SK-N-SH treated with all-trans-retinoic acid at 6 μM for 48 hours (cell line): ENCODE measurements around the gene DPP6.

Experiments used
- ATAC-seq: fragments of 200-7000 bp; cut with Tn5 transposase; 3 replicates; pipeline ENCODE4 v1.9.1; 2020; ENCODE audit warnings: mild to moderate bottlenecking, moderate library complexity
- BACH2 ChIP-seq: fragments of 250-450 bp; sonication (Bioruptor Pico); IDR thresholded peaks from 2 replicates; pipeline ENCODE4 v1.9.0; 2021; ENCODE audit warnings: mild to moderate bottlenecking, borderline replicate concordance
- CSDC2 ChIP-seq: fragments of 250-450 bp; sonication (Bioruptor Pico); IDR thresholded peaks from 2 replicates; pipeline ENCODE4 v1.5.0; 2020; ENCODE audit warnings: mild to moderate bottlenecking, moderate library complexity
- ESRRG ChIP-seq: fragments of 250-450 bp; sonication (Bioruptor Pico); IDR thresholded peaks from 2 replicates; pipeline ENCODE4 v1.6.1; 2021; ENCODE audit warnings: mild to moderate bottlenecking
- GLIS3 ChIP-seq: fragments of 250-450 bp; sonication (Bioruptor Pico); IDR thresholded peaks from 2 replicates; pipeline ENCODE4 v1.5.0; 2020; ENCODE audit warnings: mild to moderate bottlenecking, moderate library complexity
- ISL1 ChIP-seq: fragments of 250-450 bp; sonication (Bioruptor Pico); IDR thresholded peaks from 2 replicates; pipeline ENCODE4 v2.1.2; 2022; ENCODE audit warnings: mild to moderate bottlenecking, moderate library complexity
- OSR1 ChIP-seq: fragments of 250-450 bp; sonication (Bioruptor Pico); IDR thresholded peaks from 2 replicates; pipeline ENCODE4 v1.8.0; 2022; ENCODE audit warnings: moderate library complexity, mild to moderate bottlenecking, inconsistent platforms
- RARB ChIP-seq: fragments of 250-450 bp; sonication (Bioruptor Pico); IDR thresholded peaks from 2 replicates; pipeline ENCODE4 v1.8.0; 2021; ENCODE audit warnings: mild to moderate bottlenecking, moderate library complexity
- TCF4 ChIP-seq: fragments of 250-450 bp; sonication (Bioruptor Pico); IDR thresholded peaks from 2 replicates; pipeline ENCODE4 v1.8.0; 2021; ENCODE audit warnings: mild to moderate bottlenecking, moderate library complexity, borderline replicate concordance
- TOX ChIP-seq: fragments of 250-450 bp; sonication (Bioruptor Pico); IDR thresholded peaks from 2 replicates; pipeline ENCODE4 v1.8.0; 2021; ENCODE audit warnings: mild to moderate bottlenecking, moderate library complexity, borderline replicate concordance
- ZC3H10 ChIP-seq: fragments of 250-450 bp; sonication (Bioruptor Pico); IDR thresholded peaks from 2 replicates; pipeline ENCODE4 v1.5.1; 2021; ENCODE audit warnings: mild to moderate bottlenecking, moderate library complexity
- ZFP3 ChIP-seq: fragments of 250-450 bp; sonication (Bioruptor Pico); IDR thresholded peaks from 2 replicates; pipeline ENCODE4 v1.5.0; 2020; ENCODE audit warnings: mild to moderate bottlenecking, moderate library complexity
- ZFP30 ChIP-seq: fragments of 450-650 bp; formaldehyde crosslinking; IDR thresholded peaks from 2 replicates; pipeline ENCODE4 v1.5.0; 2022; ENCODE audit warnings: mild to moderate bottlenecking, moderate library complexity
- ZNF565 ChIP-seq: fragments of 450-650 bp; formaldehyde crosslinking; conservative IDR thresholded peaks from 2 replicates; pipeline ENCODE4 v1.5.0; 2020; ENCODE audit warnings: low read depth, mild to moderate bottlenecking, moderate library complexity
- ZNF70 ChIP-seq: fragments of 450-650 bp; formaldehyde crosslinking; IDR thresholded peaks from 2 replicates; pipeline ENCODE4 v1.5.0; 2020; ENCODE audit warnings: mild to moderate bottlenecking, moderate library complexity
- ZNF8 ChIP-seq: fragments of 450-650 bp; formaldehyde crosslinking; IDR thresholded peaks from 2 replicates; pipeline ENCODE4 v1.5.0; 2020; ENCODE audit warnings: mild to moderate bottlenecking, moderate library complexity
- TF ChIP-seq, protein P1 (sequence below): fragments of 250-450 bp; sonication (Bioruptor Pico); IDR thresholded peaks from 2 replicates; pipeline ENCODE4 v1.8.0; 2020; ENCODE audit warnings: mild to moderate bottlenecking, moderate library complexity, borderline replicate concordance
- TF ChIP-seq, protein P2 (sequence below): fragments of 250-450 bp; sonication (Bioruptor Pico); IDR thresholded peaks from 2 replicates; pipeline ENCODE4 v1.5.0; 2020; ENCODE audit warnings: mild to moderate bottlenecking, moderate library complexity
- TF ChIP-seq, protein P3 (sequence below): fragments of 250-450 bp; sonication (Bioruptor Pico); IDR thresholded peaks from 2 replicates; pipeline ENCODE4 v1.5.1; 2020; ENCODE audit warnings: low read depth, mild to moderate bottlenecking, moderate library complexity
- TF ChIP-seq, protein P4 (sequence below): fragments of 250-450 bp; sonication (Bioruptor Pico); IDR thresholded peaks from 2 replicates; pipeline ENCODE4 v1.8.0; 2021; ENCODE audit warnings: low read depth, mild to moderate bottlenecking, moderate library complexity, borderline replicate concordance
- TF ChIP-seq, protein P5 (sequence below): fragments of 250-450 bp; sonication (Bioruptor Pico); IDR thresholded peaks from 2 replicates; pipeline ENCODE4 v1.5.1; 2021; ENCODE audit warnings: mild to moderate bottlenecking, moderate library complexity

DPP6 gene

DNA sequence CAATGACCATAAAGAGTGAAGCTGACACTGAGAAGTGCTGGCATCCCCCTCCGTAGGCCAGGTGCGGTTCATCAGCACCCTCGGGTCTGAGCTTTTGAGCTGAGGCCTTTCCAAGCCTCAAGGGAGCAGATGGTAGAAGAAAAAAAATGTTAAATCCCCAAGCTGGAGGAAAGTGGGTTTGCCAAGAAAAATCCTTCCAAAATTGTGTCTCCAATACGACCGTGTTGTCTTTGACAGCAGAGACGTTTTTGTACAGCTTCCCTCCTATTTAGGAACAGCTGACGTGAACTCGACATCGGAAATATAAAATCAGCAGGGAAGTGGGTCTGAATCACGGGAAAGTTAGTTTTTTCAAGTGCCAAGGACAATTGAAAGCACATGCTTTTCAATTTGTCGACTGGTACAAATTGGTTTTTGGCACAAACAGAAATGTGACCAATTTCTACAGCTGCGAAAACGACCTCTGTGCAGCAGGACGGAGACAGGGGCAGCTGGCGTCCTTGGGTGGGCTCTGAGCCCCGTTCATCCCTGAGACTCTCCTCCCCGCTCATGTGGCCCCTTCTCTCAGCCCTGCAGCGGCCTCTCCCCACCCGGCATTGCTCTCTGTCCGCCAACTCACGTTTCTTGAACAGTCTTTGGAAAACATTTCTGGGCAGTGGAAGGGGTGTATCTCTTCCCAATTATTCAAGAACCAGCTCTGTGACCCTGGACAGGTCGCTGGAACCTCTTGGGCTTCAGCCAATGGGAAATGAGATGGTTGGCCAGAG lies 860.9 kb downstream of the DPP6 start:
- no peak for ATAC-seq
- TF ChIP-seq ZFP3 = no peak
- TF ChIP-seq ZFP30 (CRISPR knock-in tag) = no peak
- TF ChIP-seq CSDC2 = no peak
- TF ChIP-seq ZNF70 (CRISPR knock-in tag) = no peak
- no peak for TF ChIP-seq ZNF8 (CRISPR knock-in tag)
- TF ChIP-seq OSR1 (CRISPR knock-in tag) = no peak
- TF ChIP-seq, protein P1, sequence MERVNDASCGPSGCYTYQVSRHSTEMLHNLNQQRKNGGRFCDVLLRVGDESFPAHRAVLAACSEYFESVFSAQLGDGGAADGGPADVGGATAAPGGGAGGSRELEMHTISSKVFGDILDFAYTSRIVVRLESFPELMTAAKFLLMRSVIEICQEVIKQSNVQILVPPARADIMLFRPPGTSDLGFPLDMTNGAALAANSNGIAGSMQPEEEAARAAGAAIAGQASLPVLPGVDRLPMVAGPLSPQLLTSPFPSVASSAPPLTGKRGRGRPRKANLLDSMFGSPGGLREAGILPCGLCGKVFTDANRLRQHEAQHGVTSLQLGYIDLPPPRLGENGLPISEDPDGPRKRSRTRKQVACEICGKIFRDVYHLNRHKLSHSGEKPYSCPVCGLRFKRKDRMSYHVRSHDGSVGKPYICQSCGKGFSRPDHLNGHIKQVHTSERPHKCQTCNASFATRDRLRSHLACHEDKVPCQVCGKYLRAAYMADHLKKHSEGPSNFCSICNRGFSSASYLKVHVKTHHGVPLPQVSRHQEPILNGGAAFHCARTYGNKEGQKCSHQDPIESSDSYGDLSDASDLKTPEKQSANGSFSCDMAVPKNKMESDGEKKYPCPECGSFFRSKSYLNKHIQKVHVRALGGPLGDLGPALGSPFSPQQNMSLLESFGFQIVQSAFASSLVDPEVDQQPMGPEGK (CRISPR knock-in tag) = no peak
- TF ChIP-seq, protein P2, sequence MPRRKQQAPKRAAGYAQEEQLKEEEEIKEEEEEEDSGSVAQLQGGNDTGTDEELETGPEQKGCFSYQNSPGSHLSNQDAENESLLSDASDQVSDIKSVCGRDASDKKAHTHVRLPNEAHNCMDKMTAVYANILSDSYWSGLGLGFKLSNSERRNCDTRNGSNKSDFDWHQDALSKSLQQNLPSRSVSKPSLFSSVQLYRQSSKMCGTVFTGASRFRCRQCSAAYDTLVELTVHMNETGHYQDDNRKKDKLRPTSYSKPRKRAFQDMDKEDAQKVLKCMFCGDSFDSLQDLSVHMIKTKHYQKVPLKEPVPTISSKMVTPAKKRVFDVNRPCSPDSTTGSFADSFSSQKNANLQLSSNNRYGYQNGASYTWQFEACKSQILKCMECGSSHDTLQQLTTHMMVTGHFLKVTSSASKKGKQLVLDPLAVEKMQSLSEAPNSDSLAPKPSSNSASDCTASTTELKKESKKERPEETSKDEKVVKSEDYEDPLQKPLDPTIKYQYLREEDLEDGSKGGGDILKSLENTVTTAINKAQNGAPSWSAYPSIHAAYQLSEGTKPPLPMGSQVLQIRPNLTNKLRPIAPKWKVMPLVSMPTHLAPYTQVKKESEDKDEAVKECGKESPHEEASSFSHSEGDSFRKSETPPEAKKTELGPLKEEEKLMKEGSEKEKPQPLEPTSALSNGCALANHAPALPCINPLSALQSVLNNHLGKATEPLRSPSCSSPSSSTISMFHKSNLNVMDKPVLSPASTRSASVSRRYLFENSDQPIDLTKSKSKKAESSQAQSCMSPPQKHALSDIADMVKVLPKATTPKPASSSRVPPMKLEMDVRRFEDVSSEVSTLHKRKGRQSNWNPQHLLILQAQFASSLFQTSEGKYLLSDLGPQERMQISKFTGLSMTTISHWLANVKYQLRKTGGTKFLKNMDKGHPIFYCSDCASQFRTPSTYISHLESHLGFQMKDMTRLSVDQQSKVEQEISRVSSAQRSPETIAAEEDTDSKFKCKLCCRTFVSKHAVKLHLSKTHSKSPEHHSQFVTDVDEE = no peak
- no peak for TF ChIP-seq GLIS3 (CRISPR knock-in tag)
- TF ChIP-seq TOX = no peak
- no peak for TF ChIP-seq ZC3H10
- TF ChIP-seq, protein P3, sequence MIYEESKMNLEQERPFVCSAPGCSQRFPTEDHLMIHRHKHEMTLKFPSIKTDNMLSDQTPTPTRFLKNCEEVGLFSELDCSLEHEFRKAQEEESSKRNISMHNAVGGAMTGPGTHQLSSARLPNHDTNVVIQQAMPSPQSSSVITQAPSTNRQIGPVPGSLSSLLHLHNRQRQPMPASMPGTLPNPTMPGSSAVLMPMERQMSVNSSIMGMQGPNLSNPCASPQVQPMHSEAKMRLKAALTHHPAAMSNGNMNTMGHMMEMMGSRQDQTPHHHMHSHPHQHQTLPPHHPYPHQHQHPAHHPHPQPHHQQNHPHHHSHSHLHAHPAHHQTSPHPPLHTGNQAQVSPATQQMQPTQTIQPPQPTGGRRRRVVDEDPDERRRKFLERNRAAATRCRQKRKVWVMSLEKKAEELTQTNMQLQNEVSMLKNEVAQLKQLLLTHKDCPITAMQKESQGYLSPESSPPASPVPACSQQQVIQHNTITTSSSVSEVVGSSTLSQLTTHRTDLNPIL (CRISPR knock-in tag) = no peak
- TF ChIP-seq ISL1 (CRISPR knock-in tag) = no peak

DNA sequence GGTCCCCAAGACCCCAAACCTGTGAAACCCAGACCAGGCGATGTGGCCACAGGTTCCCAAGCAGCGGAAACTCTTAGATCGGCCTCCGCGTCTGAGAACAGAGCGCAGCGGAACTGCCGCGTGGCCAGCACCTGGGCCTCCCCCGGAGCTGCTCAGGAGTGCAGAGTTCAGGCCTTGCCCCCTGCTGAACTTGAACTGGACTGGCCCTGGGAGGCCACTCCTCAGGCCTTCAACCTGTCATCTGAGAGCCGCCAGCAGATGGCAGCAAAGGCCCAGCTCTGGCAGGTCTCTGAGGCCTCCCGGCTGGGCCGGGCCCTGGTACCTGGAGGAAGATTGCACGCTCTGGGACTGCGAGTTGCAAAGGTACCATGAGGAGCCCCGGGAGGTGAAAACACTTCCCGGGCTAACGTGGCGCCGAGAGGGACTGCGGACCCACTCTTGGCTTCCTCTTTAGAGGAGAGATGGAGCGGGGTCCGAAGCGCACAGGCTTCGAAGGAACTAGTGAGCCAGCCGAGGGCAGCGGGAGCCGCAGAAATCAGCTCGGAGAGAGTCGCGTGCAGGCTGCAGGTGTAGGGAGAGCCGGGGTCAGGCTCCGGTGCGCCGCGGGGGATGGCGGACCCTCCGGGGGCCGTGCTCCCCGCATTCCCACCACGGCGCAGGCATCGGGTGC lies 861.6 kb downstream of the DPP6 start:
- ATAC-seq = peak; percentile 97
- TF ChIP-seq, protein P4, sequence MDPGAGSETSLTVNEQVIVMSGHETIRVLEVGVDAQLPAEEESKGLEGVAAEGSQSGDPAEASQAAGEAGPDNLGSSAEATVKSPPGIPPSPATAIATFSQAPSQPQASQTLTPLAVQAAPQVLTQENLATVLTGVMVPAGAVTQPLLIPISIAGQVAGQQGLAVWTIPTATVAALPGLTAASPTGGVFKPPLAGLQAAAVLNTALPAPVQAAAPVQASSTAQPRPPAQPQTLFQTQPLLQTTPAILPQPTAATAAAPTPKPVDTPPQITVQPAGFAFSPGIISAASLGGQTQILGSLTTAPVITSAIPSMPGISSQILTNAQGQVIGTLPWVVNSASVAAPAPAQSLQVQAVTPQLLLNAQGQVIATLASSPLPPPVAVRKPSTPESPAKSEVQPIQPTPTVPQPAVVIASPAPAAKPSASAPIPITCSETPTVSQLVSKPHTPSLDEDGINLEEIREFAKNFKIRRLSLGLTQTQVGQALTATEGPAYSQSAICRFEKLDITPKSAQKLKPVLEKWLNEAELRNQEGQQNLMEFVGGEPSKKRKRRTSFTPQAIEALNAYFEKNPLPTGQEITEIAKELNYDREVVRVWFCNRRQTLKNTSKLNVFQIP (CRISPR knock-in tag) = no peak

DNA sequence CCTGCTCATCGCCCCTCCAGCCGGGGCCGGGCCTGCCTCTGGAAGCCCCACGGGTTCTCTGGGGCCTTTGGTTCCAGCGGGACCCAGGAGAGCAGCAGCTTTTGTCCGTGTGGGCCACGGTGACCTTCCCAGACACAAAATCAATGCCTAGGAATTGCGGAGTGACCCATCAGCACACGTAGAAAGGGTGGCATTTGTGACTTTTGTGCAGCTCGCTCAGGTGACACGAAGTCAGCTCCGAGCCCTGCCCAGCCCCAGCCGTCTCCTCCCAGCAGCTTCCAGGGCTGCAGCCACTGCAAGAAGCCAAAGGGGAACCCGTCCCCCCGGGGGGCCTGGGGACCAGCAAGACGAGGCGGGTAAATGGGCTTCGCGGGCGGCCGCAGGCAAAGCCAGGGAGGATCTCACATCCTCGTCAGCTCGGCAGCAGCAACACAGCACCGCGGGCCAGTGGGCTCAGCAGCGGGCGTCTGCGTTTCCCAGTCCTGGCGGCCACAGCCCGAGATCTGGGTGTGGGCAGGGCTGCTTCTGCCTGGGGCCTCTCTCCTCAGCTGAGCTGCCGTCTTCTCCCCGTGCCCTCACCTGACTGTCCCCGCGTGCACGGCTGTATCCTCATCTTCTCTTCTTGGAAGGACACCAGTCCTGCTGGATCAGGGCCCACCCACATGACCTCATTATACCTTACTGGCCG lies 862.3 kb downstream of the DPP6 start:
- no peak for ATAC-seq
- TF ChIP-seq ZFP30 (CRISPR knock-in tag) (no peak), ZFP3 (no peak), ESRRG (CRISPR knock-in tag) (no peak), GLIS3 (CRISPR knock-in tag) (no peak), ZNF70 (CRISPR knock-in tag) (no peak), BACH2 (CRISPR knock-in tag) (no peak), OSR1 (CRISPR knock-in tag) (no peak), ZNF565 (CRISPR knock-in tag) (no peak), RARB (CRISPR knock-in tag) (no peak), TCF4 (CRISPR knock-in tag) (no peak)
- TF ChIP-seq, protein P5, sequence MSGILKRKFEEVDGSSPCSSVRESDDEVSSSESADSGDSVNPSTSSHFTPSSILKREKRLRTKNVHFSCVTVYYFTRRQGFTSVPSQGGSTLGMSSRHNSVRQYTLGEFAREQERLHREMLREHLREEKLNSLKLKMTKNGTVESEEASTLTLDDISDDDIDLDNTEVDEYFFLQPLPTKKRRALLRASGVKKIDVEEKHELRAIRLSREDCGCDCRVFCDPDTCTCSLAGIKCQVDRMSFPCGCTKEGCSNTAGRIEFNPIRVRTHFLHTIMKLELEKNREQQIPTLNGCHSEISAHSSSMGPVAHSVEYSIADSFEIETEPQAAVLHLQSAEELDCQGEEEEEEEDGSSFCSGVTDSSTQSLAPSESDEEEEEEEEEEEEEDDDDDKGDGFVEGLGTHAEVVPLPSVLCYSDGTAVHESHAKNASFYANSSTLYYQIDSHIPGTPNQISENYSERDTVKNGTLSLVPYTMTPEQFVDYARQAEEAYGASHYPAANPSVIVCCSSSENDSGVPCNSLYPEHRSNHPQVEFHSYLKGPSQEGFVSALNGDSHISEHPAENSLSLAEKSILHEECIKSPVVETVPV (CRISPR knock-in tag) = no peak
- TF ChIP-seq, protein P2 = no peak
- TF ChIP-seq, protein P1 (CRISPR knock-in tag) = no peak
- TF ChIP-seq, protein P3 (CRISPR knock-in tag) = no peak
